HEK293 (cell line): ENCODE measurements around the gene OR1I1.

Experiments used
- ZBTB10 ChIP-seq: fragments of 450-650 bp; formaldehyde crosslinking; IDR thresholded peaks from 2 replicates; pipeline ENCODE4 v1.5.1; 2016; ENCODE audit warnings: missing biosample characterization, missing genetic modification characterization
- ZBTB20 ChIP-seq: fragments of 450-650 bp; formaldehyde crosslinking; IDR thresholded peaks from 2 replicates; pipeline ENCODE4 v1.5.1; 2016; ENCODE audit warnings: missing biosample characterization, missing genetic modification characterization
- ZNF776 ChIP-seq: fragments of 450-650 bp; formaldehyde crosslinking; IDR thresholded peaks from 2 replicates; pipeline ENCODE4 v1.5.0; 2017; ENCODE audit warnings: missing biosample characterization, missing genetic modification characterization, borderline replicate concordance
- ZNF791 ChIP-seq: fragments of 450-650 bp; formaldehyde crosslinking; IDR thresholded peaks from 2 replicates; pipeline ENCODE4 v1.5.1; 2016; ENCODE audit warnings: missing biosample characterization, missing genetic modification characterization

DNA sequence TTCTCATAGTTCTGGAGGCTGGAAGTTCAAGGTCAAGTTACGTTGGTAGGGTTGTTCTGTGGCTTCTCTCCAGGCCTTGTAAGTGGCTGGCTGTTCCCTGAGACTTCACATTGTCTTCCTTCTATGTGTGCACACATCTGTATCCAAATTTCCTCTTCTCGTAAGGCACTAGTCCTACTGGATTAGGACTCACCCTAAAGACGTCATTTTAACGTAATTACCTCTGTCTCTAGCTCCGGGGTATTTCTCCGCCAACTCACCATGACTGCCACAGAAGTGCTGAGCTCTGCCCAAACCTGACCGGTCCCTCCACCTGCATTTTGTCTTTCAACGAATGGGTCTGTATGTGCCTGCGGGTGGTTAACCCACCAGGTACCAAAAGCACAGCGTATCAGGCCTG lies 16.4 kb downstream of the OR1I1 start:
- TF ChIP-seq ZNF776 (tag by site-specific recombination) (no peak), ZBTB10 (no peak), ZNF791 (tag by site-specific recombination) (no peak), ZBTB20 (tag by site-specific recombination) (no peak)
